HG02571 (cell line): Measurements from ENCODE around the gene PRKG1.

Experiments used
- ATAC-seq: cut with Tn5 transposase; IDR thresholded peaks from one replicate; pipeline ENCODE4 v1.9.1; 2021; ENCODE audit warnings: mild to moderate bottlenecking, moderate library complexity; ENCODE audit not compliant: unreplicated experiment

The PRKG1 gene

DNA sequence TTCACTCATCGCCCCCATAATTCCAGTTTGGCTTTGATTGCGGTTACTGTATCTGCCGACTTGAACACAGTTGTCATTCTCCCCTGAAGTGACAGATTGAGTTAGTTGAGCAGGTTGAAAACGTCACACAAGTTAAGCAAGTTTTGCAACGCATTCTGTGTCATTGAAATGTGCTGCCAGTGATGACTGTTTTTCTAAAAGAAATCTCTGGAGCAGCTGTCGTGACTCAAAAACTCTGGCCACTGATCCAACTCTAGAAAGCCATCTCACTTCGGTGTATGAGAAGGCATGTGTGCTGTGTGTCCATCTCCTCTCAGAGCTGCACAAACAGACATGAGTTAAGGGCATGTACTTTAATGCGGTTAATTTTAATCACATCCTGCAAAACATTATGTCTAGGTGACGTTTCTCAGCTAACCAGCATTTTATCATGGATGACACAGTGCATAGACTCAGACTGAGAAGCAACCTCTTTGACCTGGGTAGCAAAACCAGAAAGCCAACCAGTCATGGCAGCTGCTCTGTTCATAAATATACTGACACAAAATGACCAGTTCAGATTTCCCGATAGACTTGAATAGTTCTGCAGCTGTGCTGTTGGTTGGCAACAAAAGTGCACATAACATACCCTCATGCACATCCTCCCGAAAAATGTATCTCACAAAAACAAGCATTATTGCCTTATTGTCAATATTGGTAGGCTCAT is 555.8 kb downstream of the PRKG1 start:
- ATAC-seq = no peak

DNA sequence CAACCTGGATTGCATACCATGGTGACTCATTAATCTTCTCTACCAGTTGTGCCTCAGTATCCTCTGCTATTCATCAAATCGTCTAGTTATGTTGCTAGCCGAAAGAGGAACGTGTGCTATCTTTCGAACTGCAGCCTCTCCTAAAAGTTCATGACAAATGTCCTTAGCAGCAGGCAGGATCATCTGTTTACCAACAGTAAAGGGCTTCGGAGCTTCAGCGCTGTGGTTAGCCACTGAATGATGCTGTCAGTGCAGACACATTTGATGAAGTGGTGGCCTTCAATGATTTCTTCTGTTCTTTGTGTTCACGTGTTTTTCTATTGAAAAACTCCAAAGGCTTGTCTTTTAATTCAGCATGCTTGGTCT is 556.3 kb downstream of the PRKG1 start:
- ATAC-seq = no peak

DNA sequence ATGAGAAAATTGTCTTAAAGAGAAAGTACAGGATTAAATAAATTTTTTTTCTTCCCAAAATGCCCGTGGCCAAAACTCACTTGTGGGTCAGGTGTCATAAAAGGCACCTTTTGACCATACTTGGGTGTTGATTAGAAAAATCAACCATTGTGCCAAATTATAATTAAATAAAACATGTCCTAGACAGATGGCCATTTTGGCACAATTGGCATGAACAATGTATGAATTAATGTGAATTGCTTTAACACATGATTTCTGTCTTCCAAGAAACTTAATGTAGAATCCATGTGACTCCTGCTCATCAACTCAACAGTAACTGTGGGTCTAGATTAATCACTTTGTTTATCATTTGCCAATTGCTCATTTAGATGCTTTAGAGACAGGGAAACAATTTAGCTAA is 561.1 kb downstream of the PRKG1 start:
- no peak for ATAC-seq

DNA sequence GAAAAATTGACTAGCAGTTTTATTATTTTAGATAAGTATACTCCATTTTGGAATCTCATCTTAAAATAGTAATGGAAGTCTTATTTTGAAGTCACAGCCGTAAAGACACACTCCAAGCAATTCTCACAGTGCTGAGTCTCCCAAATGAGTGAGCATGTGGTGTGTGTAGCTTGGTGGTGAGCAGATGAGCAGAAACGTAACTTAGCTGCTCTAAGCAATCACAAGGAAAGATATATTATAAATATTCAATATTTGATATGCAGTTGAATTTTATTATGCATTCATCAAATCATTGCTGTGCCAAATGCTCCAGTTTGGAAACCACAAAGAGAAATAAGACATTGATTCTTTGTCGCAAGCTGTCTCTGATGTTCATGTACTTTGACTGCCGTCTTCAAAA is 563.9 kb downstream of the PRKG1 start:
- no peak for ATAC-seq

DNA sequence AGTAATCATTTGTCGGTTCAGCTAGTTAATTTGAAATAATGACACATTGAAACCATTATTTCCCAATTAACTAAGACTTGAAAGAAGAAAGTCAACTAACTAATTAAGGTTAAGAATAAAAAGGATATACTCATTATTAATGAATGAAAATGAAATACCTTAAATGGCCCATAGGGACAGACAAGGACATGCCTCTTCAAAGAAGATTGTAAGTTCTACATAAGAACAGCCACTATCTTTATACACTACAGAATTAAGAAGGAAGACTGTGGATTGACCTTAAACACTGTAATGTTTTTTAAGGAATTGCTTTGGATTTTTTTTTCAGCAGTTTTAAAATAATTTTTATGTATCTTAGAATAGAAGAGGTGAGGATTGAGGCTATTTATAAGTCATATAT is 564.5 kb downstream of the PRKG1 start:
- ATAC-seq = no peak

DNA sequence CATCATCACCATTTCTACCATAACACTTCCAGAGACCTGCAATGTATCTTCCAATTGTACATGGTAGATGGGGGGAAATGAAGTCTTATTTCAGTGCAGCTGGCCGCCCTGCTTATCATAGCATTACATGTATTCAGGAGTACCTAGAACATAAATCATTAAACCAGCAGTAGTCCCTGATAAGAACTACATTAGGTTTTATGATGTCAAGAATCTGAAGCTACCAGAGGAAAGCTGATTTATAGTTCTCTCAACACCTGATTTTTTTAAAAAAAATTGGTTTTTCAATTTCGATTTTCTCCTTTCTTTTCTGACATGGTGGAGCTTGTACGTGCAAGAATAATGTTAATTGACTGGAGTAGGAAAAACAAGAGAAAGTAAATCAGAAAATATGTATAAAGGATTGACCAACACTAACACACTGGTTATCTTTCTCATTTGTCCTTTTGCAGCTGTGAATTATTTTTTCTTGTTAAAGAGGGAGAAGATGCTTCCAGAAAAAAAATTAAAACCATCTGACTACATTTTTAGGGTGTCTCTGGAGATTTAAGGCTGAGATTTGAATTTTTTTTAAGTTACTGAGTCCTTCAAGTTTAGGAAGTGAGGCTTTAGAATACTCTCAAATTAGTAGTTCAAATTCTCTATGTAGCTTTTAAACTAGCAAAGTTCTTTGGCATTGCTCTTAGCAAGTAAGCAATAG is 566.0 kb downstream of the PRKG1 start:
- no peak for ATAC-seq

DNA sequence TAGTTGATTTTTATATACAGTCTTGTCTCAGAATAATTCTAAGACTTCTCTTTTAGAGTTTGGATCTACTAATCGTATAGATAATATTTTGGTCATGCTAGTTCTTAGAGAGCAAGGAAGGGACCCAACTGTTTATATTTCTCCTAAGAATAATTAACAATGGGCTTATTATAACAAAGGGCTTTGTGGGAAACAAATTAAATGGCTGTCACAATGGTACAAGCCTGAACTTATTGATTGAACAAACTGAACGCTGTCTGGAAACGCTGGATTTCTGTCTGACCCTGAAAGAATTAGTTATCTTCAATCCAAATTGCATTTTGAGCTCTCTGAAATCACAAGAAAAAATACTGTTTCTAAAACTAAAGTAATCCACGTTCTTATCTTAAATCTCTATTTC is 568.3 kb downstream of the PRKG1 start:
- ATAC-seq = no peak

DNA sequence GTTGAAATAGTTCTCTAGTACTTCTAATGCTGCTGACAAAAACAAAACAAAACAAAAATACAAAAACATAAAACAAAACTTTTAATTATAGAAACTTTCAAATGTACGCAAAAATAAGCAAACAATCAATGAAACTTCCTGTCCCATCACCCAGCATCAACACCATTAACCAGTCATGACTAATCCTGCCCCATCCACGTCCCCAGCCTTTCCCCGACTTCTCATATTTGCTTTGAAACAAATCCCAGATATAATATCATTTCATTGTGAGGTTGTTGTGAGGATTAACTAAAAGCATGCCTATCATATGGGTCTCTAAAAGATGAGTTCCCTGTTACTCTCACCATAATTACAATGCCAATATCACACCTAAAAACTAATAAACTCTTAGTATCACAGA is 569.4 kb downstream of the PRKG1 start:
- ATAC-seq = no peak

DNA sequence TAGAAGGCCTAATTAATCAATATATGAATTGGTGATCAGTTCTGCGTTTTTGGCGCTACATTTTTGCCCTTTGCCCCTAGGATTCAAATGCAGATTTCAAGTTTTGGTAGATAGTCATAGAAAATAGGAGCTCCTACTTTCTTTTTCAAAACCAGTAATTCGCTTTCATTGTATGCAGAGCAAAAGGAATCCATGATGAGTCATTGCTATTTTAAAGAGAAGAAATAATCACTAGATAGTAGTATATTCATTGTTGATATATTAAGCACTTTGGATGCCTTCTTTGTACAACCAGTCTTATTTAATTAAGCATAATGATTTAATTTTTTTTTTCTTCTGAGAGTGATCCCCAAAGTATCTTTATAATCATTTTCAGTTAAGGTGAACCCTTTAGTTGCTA is 574.8 kb downstream of the PRKG1 start:
- no peak for ATAC-seq

DNA sequence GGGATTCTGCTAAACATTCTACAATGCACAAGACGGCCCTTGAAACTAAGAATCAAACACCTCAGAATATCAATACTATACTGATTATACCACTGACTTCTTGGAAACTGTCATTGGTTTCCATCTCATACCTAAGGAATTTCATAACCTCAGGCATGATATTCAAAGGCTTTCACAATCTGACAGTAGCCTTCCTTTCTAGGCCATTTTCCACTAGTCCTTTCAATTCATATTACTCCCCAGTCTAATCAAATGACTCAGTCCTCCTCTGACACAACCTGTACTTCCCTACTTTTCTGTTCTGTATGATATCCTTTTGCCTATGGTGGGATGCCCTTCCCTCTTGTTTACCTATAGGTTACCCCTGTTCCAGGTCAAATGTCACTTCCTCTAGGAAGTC is 576.8 kb downstream of the PRKG1 start:
- no peak for ATAC-seq

DNA sequence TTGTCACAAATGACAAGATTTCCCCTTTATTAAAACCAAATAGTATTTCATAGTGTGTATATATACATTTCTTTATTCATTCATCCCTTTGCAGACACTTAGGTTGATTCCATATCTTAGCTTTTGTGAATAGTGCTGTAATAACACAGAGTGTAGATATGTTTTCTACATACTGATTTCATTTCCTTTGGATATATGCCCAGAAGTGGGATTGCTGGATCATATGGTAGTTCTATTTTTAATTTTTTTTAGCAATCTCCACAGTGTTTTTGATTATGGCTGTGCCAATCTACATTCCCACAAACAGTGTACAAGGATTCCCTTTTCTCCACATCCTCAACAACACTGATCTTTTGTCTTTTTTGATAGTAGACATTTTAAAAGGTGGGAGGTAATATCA is 578.7 kb downstream of the PRKG1 start:
- ATAC-seq = no peak

DNA sequence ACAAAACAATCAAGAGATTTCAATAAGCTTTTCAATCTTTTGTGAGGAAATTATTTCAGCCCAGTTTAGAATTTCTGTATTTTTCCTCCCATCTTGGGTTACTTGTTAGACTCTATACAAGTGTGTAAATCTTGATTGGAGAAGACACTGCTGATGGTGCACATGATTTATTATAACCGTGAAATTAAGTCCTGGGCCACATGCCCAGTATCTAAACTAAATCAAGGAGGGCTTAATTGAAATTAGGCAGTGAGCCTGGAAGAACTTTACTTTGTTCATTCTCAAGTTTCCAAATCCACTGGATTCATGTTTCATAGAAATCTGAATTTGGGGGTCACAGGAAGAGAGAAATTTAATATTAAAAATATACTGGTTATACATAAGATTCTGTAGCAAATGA is 580.6 kb downstream of the PRKG1 start:
- no peak for ATAC-seq

DNA sequence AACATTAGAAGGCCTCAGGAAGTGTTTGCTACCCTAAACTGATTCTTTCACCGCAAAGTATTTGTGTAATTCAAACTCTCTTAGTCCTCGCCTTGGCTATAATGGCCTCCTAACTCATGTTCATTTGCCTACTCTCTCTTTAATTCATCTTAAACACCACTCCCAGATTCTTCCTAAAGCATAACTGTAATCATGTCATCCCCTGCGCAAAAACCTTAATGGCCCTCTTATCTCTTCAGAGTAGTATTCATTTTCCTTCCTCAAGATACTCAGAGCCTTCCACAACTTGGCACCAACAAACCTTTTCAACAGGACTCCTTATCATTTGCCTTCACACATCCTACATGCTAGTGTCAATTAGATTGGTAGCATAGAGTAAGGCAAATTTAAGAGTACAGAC is 582.2 kb downstream of the PRKG1 start:
- ATAC-seq = no peak

DNA sequence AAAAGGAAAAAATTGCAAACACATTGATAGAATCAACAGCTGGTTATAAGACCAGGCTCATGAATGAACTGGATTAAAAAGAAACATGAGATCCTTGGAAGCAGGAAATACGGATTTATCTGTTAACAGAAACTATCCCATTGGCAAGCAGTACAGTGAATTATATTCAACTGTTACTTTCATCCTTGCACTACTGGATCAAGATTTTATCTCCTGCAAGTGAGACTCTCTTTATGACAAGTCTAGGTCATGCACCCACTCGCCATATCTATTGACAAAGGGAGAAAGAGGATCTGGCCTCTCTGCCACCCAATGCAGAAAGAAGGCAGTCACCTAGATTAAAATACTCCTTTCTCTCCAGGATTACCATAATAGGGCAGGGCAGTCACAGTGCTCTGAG is 583.7 kb downstream of the PRKG1 start:
- ATAC-seq = no peak

DNA sequence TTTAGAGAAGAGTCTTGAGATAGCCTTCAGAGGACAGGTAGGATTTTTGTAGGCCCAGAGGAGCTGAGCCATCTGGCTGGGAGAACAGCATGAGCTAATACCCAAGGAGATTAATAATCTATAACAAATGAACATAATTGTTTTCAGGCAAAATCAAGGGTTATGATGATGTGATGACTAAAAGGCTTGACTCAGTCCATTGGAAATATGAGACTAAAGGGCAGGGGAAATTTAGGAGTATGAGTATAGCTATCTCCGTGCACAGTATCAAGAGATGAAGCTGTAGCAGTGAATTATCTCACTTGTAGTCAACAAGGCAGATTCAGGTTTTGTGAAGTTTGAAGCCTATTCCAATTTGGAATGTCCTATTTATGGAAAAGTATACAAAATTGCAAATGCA is 585.1 kb downstream of the PRKG1 start:
- ATAC-seq = no peak

DNA sequence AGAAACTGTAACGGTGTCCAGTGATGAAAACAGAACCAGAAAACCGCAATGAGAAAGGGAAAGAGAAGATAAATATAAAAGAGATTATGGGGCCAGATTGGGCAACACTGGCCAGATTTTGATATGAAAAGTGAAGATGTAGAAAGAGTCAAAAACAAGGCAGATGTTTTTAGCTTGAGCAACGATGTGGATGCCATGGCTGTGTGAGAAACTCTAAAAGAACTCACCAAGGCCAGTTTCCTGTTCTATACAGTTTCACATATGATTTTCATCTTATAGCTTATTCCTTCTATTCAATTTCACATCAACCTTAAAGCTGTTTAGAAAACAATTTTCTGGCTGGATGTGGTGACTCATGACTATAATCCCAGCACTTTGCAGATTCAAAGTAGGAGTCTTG is 588.8 kb downstream of the PRKG1 start:
- ATAC-seq = no peak

DNA sequence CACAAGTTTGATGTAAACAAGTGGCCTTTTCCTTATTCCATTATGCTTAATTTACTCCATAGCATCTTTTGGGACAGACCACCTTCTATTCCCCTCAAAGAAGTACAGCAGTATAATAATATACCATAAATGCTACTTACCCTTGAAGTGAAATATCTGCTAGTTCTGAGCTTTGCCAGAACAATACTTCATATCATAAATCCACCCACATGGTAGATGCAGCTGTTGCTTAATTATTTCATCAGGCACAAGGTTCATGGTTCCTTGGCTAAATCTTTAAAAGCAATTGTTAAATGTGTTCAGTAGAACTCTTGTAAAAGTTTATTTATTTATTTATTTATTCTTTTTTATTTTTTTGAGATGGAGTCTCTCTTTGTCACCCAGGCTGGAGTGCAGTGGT is 592.2 kb downstream of the PRKG1 start:
- ATAC-seq = no peak

DNA sequence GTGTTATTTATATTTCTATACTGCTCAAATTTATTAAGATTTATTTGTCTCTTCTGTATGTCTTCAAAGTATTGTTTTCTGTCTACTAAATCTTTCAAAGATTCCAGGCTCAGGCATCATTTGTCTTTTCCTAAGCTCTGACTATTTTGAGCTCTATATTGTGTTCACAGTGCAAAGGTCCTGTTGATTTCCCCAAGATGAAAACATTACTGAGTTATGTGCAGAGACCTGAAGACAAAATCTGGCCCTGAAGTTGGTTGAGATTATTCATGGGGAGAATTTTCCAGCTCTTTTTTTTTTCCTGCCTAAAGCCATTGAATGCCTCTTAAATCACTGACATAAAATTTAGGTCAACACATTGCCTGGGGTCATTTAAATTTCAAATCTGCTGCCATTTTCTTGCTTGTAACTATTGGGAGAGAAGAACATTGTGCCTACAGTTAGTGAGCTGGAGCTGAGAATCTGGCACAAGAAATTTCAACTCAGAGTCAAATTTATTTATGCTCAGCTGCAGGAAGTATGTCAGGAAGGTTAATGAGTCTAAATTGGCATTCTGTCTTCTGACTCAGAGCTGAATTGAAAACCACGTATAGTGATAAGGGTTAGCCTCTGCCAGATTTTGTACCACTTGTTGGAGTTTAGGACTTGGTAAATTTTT is 593.5 kb downstream of the PRKG1 start:
- no peak for ATAC-seq

DNA sequence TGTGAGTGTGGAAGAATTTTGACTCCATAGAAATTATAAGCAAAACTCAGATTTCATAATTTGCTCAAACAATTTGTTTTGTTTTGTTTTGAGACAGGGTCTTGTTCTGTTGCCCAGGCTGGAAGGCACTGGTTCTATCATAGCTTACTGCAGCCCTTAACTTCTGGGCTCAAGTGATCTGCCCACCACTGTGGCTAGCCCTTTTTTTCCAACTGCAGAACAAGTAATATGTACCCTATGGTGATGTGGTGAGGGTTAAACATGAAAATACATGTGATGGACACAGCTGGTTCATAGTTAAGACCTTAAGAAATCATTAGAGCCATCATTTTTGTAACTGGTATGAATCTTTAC is 594.0 kb downstream of the PRKG1 start:
- ATAC-seq = no peak

DNA sequence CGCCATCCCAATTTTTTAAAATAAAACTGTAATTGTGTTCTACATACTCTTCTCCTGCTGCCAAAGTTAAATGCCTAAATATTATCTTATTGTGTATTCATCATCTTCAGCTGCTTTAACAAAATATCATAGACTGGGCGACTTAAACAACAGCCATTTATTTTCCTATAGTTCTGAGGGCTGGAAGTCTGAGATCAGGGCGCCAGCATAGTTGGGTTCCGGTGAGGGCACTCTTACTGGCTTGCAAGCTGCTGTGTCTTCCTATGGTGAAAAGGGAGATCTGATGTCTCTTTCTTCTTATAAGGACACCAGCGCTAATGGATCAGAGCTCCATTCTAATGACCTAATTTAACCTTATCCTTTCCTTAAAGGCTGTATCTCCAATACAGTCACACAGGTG is 594.8 kb downstream of the PRKG1 start:
- ATAC-seq = no peak

DNA sequence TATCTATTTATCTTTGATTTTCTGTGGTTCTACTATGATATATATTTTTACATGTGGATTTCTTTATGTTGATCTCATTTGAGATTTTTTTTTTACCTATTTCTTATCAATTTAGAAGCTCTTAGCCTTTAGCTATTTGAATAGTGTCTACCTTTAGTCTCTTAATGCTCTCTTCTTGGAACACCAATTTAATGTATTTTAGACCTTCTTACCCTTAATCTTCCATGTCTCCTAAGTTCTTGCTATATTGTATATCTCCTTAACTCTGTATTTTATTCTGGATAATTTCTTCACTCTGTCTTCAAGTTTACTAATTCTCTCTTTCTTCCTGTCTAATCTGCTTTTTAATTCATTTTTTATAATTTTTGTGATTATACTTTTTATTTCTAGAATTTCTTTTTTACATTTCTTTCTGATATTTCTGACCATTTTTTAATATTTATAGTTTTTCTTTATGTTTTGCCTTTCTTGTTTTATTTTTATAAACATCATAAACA is 597.8 kb downstream of the PRKG1 start:
- ATAC-seq = no peak

DNA sequence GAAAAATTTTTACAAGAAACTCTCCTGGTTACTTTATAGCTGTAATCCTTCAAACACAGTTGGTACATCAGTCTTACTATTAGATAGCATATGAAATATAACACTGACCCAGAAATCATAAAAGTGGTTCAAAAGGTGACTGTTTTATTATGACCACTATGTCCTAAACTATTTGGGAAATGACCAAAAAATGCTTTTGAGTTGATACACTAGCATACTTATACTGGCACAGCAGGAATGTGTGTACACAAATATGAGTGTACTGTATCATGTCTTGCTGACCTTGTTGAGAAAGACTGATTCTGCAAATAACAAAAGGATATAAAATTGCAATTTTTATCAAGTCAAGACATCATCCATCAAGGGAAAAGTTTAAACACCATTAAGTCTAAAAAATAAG is 600.8 kb downstream of the PRKG1 start:
- no peak for ATAC-seq
